Brain pericyte (primary cell): ENCODE measurements around the gene CSTB.

Experiments
- DNase-seq: peaks from one replicate; pipeline ENCODE4 v3.0.0-alpha.2; 2012; ENCODE audit warnings: low read depth, low spot score

The CSTB gene

GRCh38 chr21:43810505-43811261 is 34.6 kb upstream of the CSTB start:
- DNase-seq = no peak

GRCh38 chr21:43809853-43810504 is 33.9 kb upstream of the CSTB start:
- no peak for DNase-seq

GRCh38 chr21:43809346-43809799 is 33.3 kb upstream of the CSTB start:
- DNase-seq = no peak

GRCh38 chr21:43808832-43809251 is 32.7 kb upstream of the CSTB start:
- DNase-seq = no peak

- DNase-seq = no peak
These were observed 32.3 kb upstream of the CSTB start for GRCh38 chr21:43808367-43808766.

GRCh38 chr21:43806017-43806710 is 30.1 kb upstream of the CSTB start:
- no peak for DNase-seq

- no peak for DNase-seq
These were observed 29.2 kb upstream of the CSTB start for GRCh38 chr21:43805275-43805800.

- DNase-seq = no peak
These were observed 27.6 kb upstream of the CSTB start for GRCh38 chr21:43803558-43804300.

- no peak for DNase-seq
These were observed 26.7 kb upstream of the CSTB start for GRCh38 chr21:43802713-43803313.

- DNase-seq = no peak
These were observed 25.1 kb upstream of the CSTB start for GRCh38 chr21:43801006-43801783.

- DNase-seq = no peak
These were observed 24.5 kb upstream of the CSTB start for GRCh38 chr21:43800566-43800965.

- no peak for DNase-seq
These were observed 24.0 kb upstream of the CSTB start for GRCh38 chr21:43800124-43800523.

- DNase-seq = no peak
These were observed 23.3 kb upstream of the CSTB start for GRCh38 chr21:43799301-43799840.

- DNase-seq = no peak
These were observed 22.0 kb upstream of the CSTB start for GRCh38 chr21:43797925-43798715.

GRCh38 chr21:43797415-43797814 is 21.3 kb upstream of the CSTB start:
- no peak for DNase-seq

- no peak for DNase-seq
These were observed 18.7 kb upstream of the CSTB start for GRCh38 chr21:43794857-43795256.

- DNase-seq = no peak
These were observed 18.2 kb upstream of the CSTB start for GRCh38 chr21:43794311-43794710.

GRCh38 chr21:43793243-43793642 is 17.1 kb upstream of the CSTB start:
- no peak for DNase-seq

- no peak for DNase-seq
These were observed 16.3 kb upstream of the CSTB start for GRCh38 chr21:43792406-43792805.
